Frontal cortex (tissue), 4 donors: ENCODE data around the gene STK38L. TPM values are rescaled to one million over a fixed set of nuclear protein-coding genes. Genes with fewer than 3 reads are reported as not detected.

Experiments used
- DNase-seq, 2 donors: peaks; one replicate each; pipeline ENCODE4 v3.0.0; 2012; ENCODE audit warnings: low spot score in 2 of 2
- FAIRE-seq: peaks from 2 replicates; lab custom pipeline; 2012; peaks lifted over from hg19 to GRCh38; lab: Jason Lieb, UNC
- total RNA-seq: library from RNA; depleted of rRNA; stranded (reverse); fragments of >200 nt; gene quantifications from one replicate; pipeline ENCODE4 v1.2.3, GENCODE V29; 2014
- donor health status: control.
- donor health status: control.
- donor health status: control.

Gene STK38L
- total RNA-seq, 1 donor from 2014 or later: 22.0 TPM

- no peak for FAIRE-seq
- no peak for DNase-seq
These were observed 94.4 kb downstream of the STK38L start for GRCh38 chr12:27338473-27338872.

GRCh38 chr12:27340971-27341370, 96.9 kb downstream of the STK38L start:
- no peak for FAIRE-seq

GRCh38 chr12:27342536-27342935, 98.5 kb downstream of the STK38L start:
- no peak for FAIRE-seq
- DNase-seq: no peak

More at GRCh38 chr12:27340971-27341370, 96.9 kb downstream of the STK38L start:
- DNase-seq: no peak

- DNase-seq: no peak
- no peak for FAIRE-seq
These were observed 99.3 kb downstream of the STK38L start for GRCh38 chr12:27343255-27344000.

GRCh38 chr12:27344246-27344645, 100.2 kb downstream of the STK38L start:
- no peak for DNase-seq
- FAIRE-seq: no peak

GRCh38 chr12:27344760-27345159, 100.7 kb downstream of the STK38L start:
- FAIRE-seq (no peak), DNase-seq (no peak)

- FAIRE-seq (no peak), DNase-seq (no peak)
These were observed 101.3 kb downstream of the STK38L start for GRCh38 chr12:27345376-27345775.

- FAIRE-seq (no peak), DNase-seq (no peak)
These were observed 103.7 kb downstream of the STK38L start for GRCh38 chr12:27347779-27348178.

GRCh38 chr12:27351476-27351875, 107.4 kb downstream of the STK38L start:
- FAIRE-seq: no peak
- no peak for DNase-seq

- no peak for DNase-seq
- FAIRE-seq: no peak
These were observed 111.4 kb downstream of the STK38L start for GRCh38 chr12:27355486-27355885.

GRCh38 chr12:27355979-27356378, 111.9 kb downstream of the STK38L start:
- DNase-seq (no peak), FAIRE-seq (no peak)

GRCh38 chr12:27359578-27360340, 115.7 kb downstream of the STK38L start:
- DNase-seq (no peak), FAIRE-seq (no peak)

GRCh38 chr12:27361372-27361771, 117.3 kb downstream of the STK38L start:
- DNase-seq (no peak), FAIRE-seq (no peak)

- FAIRE-seq: no peak
These were observed 122.5 kb downstream of the STK38L start for GRCh38 chr12:27366621-27367020.

GRCh38 chr12:27367078-27367477, 123.0 kb downstream of the STK38L start:
- FAIRE-seq (no peak), DNase-seq (no peak)

More at GRCh38 chr12:27366621-27367020, 122.5 kb downstream of the STK38L start:
- DNase-seq: no peak

Other genes starting within 250 kb of the STK38L start
- gene TM7SF3, start 229.9 kb upstream of the STK38L start, total RNA-seq: 90.1 TPM
- 130 TPM for gene MED21, start 221.7 kb upstream of the STK38L start, total RNA-seq
- not detected for gene C12orf71, start 161.7 kb upstream of the STK38L start, total RNA-seq
- gene BMAL2, start 88.5 kb downstream of the STK38L start, total RNA-seq: 42.4 TPM
- not detected for gene SMCO2, start 202.4 kb downstream of the STK38L start, total RNA-seq